IMR-90 (cell line): ENCODE measurements around the gene CEBPZ. TPM values are rescaled to one million over a fixed set of nuclear protein-coding genes. Genes with fewer than 3 reads are reported as not detected.

ENCODE experiments used
- ATAC-seq: fragments of 200-7000 bp; cut with Tn5 transposase; 2 replicates; pipeline ENCODE4 v1.9.1; 2020; ENCODE audit warnings: low read depth, mild to moderate bottlenecking, moderate library complexity
- BruUV-seq: library from RNA; stranded (reverse); fragments of 400-500 nt; replicated peaks from 2 replicates; lab custom pipeline; 2021; lab: Mats Ljungman, UMichigan
- CTCF ChIA-PET: fragments of 300-600 bp; formaldehyde crosslinking; extraction: SDS; loops from one replicate; lab custom pipeline; 2021; ENCODE audit warnings: antibody characterized with exemption; lab: Yijun Ruan, JAX
- POLR2A ChIA-PET: fragments of 300-600 bp; sonication (Branson Sonifier 250); formaldehyde crosslinking; loops from one replicate; lab custom pipeline; 2022; ENCODE audit warnings: antibody characterized with exemption; ENCODE audit not compliant: unreplicated experiment; lab: Charles Lee
- DNase-seq: peaks from one replicate; pipeline ENCODE4 v3.0.0; 2013
- H2AFZ ChIP-seq: replicated peaks from 2 replicates; pipeline ENCODE3; 2013; ENCODE audit warnings: low read length, mild to moderate bottlenecking; ENCODE audit not compliant: poor library complexity
- H2AK5ac ChIP-seq: 2 replicates; pipeline ENCODE4 v1.6.1; 2013; ENCODE audit warnings: low read depth, low read length, inconsistent platforms
- H2AK9ac ChIP-seq: replicated peaks from 2 replicates; pipeline ENCODE3; 2013; ENCODE audit warnings: mild to moderate bottlenecking, low read depth, low read length, moderate library complexity; ENCODE audit not compliant: poor library complexity
- H2BK120ac ChIP-seq: 2 replicates; pipeline ENCODE4 v1.6.1; 2013; ENCODE audit warnings: low read depth, low read length, inconsistent platforms
- H2BK15ac ChIP-seq: 3 replicates; pipeline ENCODE4 v1.6.1; 2013; ENCODE audit warnings: low read depth, low read length, inconsistent platforms
- H2BK20ac ChIP-seq: 2 replicates; pipeline ENCODE4 v1.6.1; 2013; ENCODE audit warnings: low read depth, mild to moderate bottlenecking, inconsistent platforms, low read length, moderate library complexity
- H2BK5ac ChIP-seq: 2 replicates; pipeline ENCODE4 v1.6.1; 2013; ENCODE audit warnings: mild to moderate bottlenecking, low read depth, low read length, inconsistent platforms; ENCODE audit not compliant: poor library complexity, severe bottlenecking
- H3K14ac ChIP-seq: replicated peaks from 2 replicates; pipeline ENCODE4 v1.6.1; 2013; ENCODE audit warnings: low read depth, low read length, inconsistent platforms
- H3K18ac ChIP-seq: 2 replicates; pipeline ENCODE4 v1.6.1; 2013; ENCODE audit warnings: low read depth, low read length, control low read depth
- H3K23ac ChIP-seq: 2 replicates; pipeline ENCODE4 v1.6.1; 2013; ENCODE audit warnings: low read depth, low read length, inconsistent platforms
- H3K27ac ChIP-seq: 2 replicates; pipeline ENCODE4 v1.5.1; 2013; ENCODE audit warnings: mild to moderate bottlenecking, control low read depth, low read length; ENCODE audit not compliant: insufficient read depth
- H3K27me3 ChIP-seq: 2 replicates; pipeline ENCODE4 v1.6.1; 2013; ENCODE audit warnings: low read length; ENCODE audit not compliant: control insufficient read depth, insufficient read depth
- H3K36me3 ChIP-seq: 2 replicates; pipeline ENCODE4 v1.6.1; 2013; ENCODE audit warnings: low read length, mixed read lengths; ENCODE audit not compliant: control insufficient read depth, insufficient read depth
- H3K4ac ChIP-seq: 2 replicates; pipeline ENCODE4 v1.6.1; 2013; ENCODE audit warnings: low read depth, low read length, inconsistent platforms
- H3K4me1 ChIP-seq: 2 replicates; pipeline ENCODE4 v1.6.1; 2013; ENCODE audit warnings: low read length, mixed read lengths; ENCODE audit not compliant: control insufficient read depth, insufficient read depth
- H3K4me2 ChIP-seq: 2 replicates; pipeline ENCODE4 v1.6.1; 2013; ENCODE audit warnings: low read depth, mild to moderate bottlenecking, control low read depth, low read length, moderate library complexity
- H3K4me3 ChIP-seq: 2 replicates; pipeline ENCODE4 v1.5.1; 2013; ENCODE audit warnings: low read depth, mild to moderate bottlenecking, control low read depth, low read length, moderate library complexity; ENCODE audit not compliant: insufficient read depth
- H3K56ac ChIP-seq: 2 replicates; pipeline ENCODE4 v1.6.1; 2013; ENCODE audit warnings: low read length, inconsistent platforms; ENCODE audit not compliant: insufficient read depth; ENCODE audit errors: extremely low read depth
- H3K79me1 ChIP-seq, 2 experiments: 2 replicates each; pipeline ENCODE4 v1.6.1; 2013; ENCODE audit warnings: low read length in 2 of 2, inconsistent platforms in 1 of 2, low read depth in 1 of 2
- H3K9ac ChIP-seq: 2 replicates; pipeline ENCODE4 v1.6.1; 2013; ENCODE audit warnings: low read depth, low read length, control low read depth
- H3K9me1 ChIP-seq: 2 replicates; pipeline ENCODE4 v1.6.1; 2013; ENCODE audit warnings: low read length, inconsistent platforms; ENCODE audit not compliant: insufficient read depth
- H3K9me3 ChIP-seq: 2 replicates; pipeline ENCODE4 v1.6.1; 2013; ENCODE audit warnings: low read length; ENCODE audit not compliant: control insufficient read depth, insufficient read depth
- H4K20me1 ChIP-seq: 2 replicates; pipeline ENCODE4 v1.6.1; 2013; ENCODE audit warnings: low read length, inconsistent platforms; ENCODE audit not compliant: insufficient read depth
- H4K5ac ChIP-seq: 2 replicates; pipeline ENCODE4 v1.6.1; 2013; ENCODE audit warnings: mild to moderate bottlenecking, low read depth, low read length, control low read depth
- H4K8ac ChIP-seq, 2 experiments: 2 replicates each; pipeline ENCODE4 v1.6.1; 2013; ENCODE audit warnings: low read depth in 2 of 2, low read length in 2 of 2, control low read depth in 1 of 2, inconsistent platforms in 1 of 2
- H4K91ac ChIP-seq: 2 replicates; pipeline ENCODE4 v1.6.1; 2013; ENCODE audit warnings: low read depth, low read length, inconsistent platforms; ENCODE audit not compliant: insufficient read depth
- BHLHE40 ChIP-seq: fragments of 150-350 bp; IDR thresholded peaks from 2 replicates; pipeline ENCODE4 v1.6.1; 2016; ENCODE audit warnings: mild to moderate bottlenecking, low read depth, low read length
- FOS ChIP-seq: fragments of 150-350 bp; IDR thresholded peaks from 2 replicates; pipeline ENCODE4 v1.6.1; 2016; ENCODE audit warnings: low read depth, low read length
- MAFK ChIP-seq: IDR thresholded peaks from 2 replicates; pipeline ENCODE4 v1.6.1; 2012; ENCODE audit warnings: low read depth, low read length, improper control_type of control experiment
- MAZ ChIP-seq: IDR thresholded peaks from 2 replicates; pipeline ENCODE4 v1.6.1; 2012; ENCODE audit warnings: low read depth, mild to moderate bottlenecking, low read length, improper control_type of control experiment, moderate library complexity, borderline replicate concordance
- POLR2A ChIP-seq: IDR thresholded peaks from 2 replicates; pipeline ENCODE4 v1.6.1; 2012; ENCODE audit warnings: mild to moderate bottlenecking, low read depth, low read length
- RAD21 ChIP-seq: IDR thresholded peaks from 2 replicates; pipeline ENCODE4 v1.6.1; 2012; ENCODE audit warnings: low read length, improper control_type of control experiment
- RCOR1 ChIP-seq: IDR thresholded peaks from 2 replicates; pipeline ENCODE4 v1.6.1; 2012; ENCODE audit warnings: mild to moderate bottlenecking, low read length, improper control_type of control experiment; ENCODE audit not compliant: insufficient replicate concordance
- RFX5 ChIP-seq: IDR thresholded peaks from 2 replicates; pipeline ENCODE4 v1.8.0; 2012; ENCODE audit warnings: low read depth, mild to moderate bottlenecking, low read length, moderate library complexity
- WGBS, 2 experiments: methylation state at CpG; one replicate each; pipeline versions ENCODE4 v1.1.5 to v1.1.7; 2013; ENCODE audit warnings: missing lambda C conversion rate in 2 of 2; ENCODE audit not compliant: insufficient read length in 1 of 2; ENCODE audit errors: extremely low coverage in 2 of 2; 5-methylcytosine and 5-hydroxymethylcytosine counted together
- dilution Hi-C: fragments of 300-500 bp; cut with HindIII; formaldehyde crosslinking; loops from one replicate; pipeline ENCODE4 v1.14.3; 2018; ENCODE audit warnings: low sequenced_read_pairs; ENCODE audit not compliant: unreplicated experiment
- in situ Hi-C: fragments of 300-500 bp; cut with MboI; formaldehyde crosslinking; loops from 3 replicates; pipeline ENCODE4 v1.14.3; 2019; ENCODE audit warnings: low sequenced_read_pairs, inconsistent platforms, mixed read lengths
- intact Hi-C: fragments of 100-400 bp; cut with micrococcal nuclease; formaldehyde crosslinking; loops from 2 replicates; pipeline ENCODE4 v1.10.0; 2022
- polyA plus RNA-seq, 3 experiments: library from polyadenylated mRNA; depleted of rRNA; stranded (reverse); fragments of >200 nt; gene quantifications; 2 replicates each; pipeline ENCODE4 v1.2.3, GENCODE V29; 2012; ENCODE audit warnings: low replicate concordance in 1 of 3
- total RNA-seq: library from RNA; depleted of rRNA; stranded (reverse); fragments of >200 nt; gene quantifications from 2 replicates; pipeline ENCODE4 v1.2.3, GENCODE V29; 2012
- TF ChIP-seq, protein P1 (sequence below): fragments of 150-350 bp; IDR thresholded peaks from 2 replicates; pipeline ENCODE4 v1.6.1; 2017; ENCODE audit warnings: mild to moderate bottlenecking, antibody characterized with exemption, low read length, low read depth
- TF ChIP-seq, protein P2 (sequence below): fragments of 150-350 bp; IDR thresholded peaks from 2 replicates; pipeline ENCODE4 v1.6.1; 2016; ENCODE audit warnings: low read depth, mild to moderate bottlenecking, low read length, moderate library complexity, borderline replicate concordance
- TF ChIP-seq, protein P3 (sequence below): conservative IDR thresholded peaks from 2 replicates; pipeline ENCODE4 v1.5.1; 2012; ENCODE audit warnings: mild to moderate bottlenecking, low read depth, low read length, improper control_type of control experiment

CEBPZ gene
- total and polyA plus RNA-seq, 2 of the 4 experiments (the other 2 are of a cell fraction): 9.4 to 33.3 TPM

DNA sequence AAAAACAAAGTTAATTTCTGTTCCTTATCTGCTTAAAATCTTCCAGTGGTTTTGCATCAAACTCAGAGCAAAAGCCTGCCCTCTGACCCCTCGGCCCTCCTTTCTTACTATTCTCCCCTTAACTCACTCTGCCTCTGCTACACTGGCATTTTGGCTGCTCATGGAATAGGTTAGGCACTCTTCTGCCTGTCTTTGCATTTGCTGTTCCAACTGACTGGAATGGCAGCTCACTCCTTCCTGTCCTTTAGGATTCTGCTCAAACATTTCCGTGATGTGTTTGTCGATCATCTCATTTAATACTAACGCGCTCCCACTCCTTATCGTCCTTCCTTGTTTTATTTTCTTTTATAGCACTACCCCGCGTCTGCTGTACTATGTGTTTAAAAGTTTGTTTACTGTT lies 815 bp downstream of the CEBPZ start:
- Histone ChIP-seq H3K4me1 (peaks cover 6% of the 10 kb centered on the region), H2BK5ac (peak overlapping the region; percentile 74), H4K20me1 (peaks cover 17% of the 10 kb centered on the region), H3K14ac (peak overlapping the region; percentile 91; the same call in 1 of the 2 replicates), H2AK9ac (peak overlapping the region; percentile 38), H4K8ac (peak overlapping the region in 1 of 2 experiments; percentile 6; a peak in 2 of 4 replicates), H3K79me1 (peaks cover 44 to 77% of the 10 kb centered on the region in 2 experiments), H3K36me3 (peaks cover 15% of the 10 kb centered on the region), H2BK15ac (no peak overlapping the region), H3K23ac (peak overlapping the region; percentile 87), H4K5ac (no peak overlapping the region), H2AK5ac (peak overlapping the region; percentile 63; the same call in 1 of the 2 replicates), H3K9ac (peak overlapping the region; percentile 80), H3K4me3 (peak overlapping the region; percentile 93), H2AFZ (peak overlapping the region; percentile 97), H3K4ac (peak overlapping the region; percentile 44; the same call in 1 of the 2 replicates), H3K27me3 (no peaks in the 10 kb centered on the region), H3K9me3 (no peaks in the 10 kb centered on the region), H3K56ac (peak overlapping the region; percentile 79), H2BK20ac (no peak overlapping the region), H4K91ac (no peak overlapping the region), H3K4me2 (peak overlapping the region; percentile 100), H3K9me1 (peaks cover 14% of the 10 kb centered on the region), H3K27ac (peak overlapping the region; percentile 25), H2BK120ac (no peak overlapping the region), H3K18ac (no peak overlapping the region)
- dilution Hi-C loops (no loop called here), in situ Hi-C loops (no loop called here), intact Hi-C loops (loop anchor here (2.0 kb wide), 1 partner anchor 88 kb away; no protein-coding TSS in a partner anchor)
- WGBS, 2 experiments: 33% methylated on average over 1 of the region's 8 CpGs; no CpG with 5 or more reads in 1 of the 2 experiments
- no peak for ATAC-seq
- CTCF ChIA-PET: no interaction called here
- POLR2A ChIA-PET: no interaction called here
- no peak for DNase-seq
- BruUV-seq: no TSS peak
- TF ChIP-seq RCOR1 (no peak), BHLHE40 (no peak), MAFK (no peak), RFX5 (no peak), FOS (no peak), POLR2A (no peak), MAZ (no peak), RAD21 (no peak)
- TF ChIP-seq, protein P1, sequence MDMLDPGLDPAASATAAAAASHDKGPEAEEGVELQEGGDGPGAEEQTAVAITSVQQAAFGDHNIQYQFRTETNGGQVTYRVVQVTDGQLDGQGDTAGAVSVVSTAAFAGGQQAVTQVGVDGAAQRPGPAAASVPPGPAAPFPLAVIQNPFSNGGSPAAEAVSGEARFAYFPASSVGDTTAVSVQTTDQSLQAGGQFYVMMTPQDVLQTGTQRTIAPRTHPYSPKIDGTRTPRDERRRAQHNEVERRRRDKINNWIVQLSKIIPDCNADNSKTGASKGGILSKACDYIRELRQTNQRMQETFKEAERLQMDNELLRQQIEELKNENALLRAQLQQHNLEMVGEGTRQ: no peak
- TF ChIP-seq, protein P2, sequence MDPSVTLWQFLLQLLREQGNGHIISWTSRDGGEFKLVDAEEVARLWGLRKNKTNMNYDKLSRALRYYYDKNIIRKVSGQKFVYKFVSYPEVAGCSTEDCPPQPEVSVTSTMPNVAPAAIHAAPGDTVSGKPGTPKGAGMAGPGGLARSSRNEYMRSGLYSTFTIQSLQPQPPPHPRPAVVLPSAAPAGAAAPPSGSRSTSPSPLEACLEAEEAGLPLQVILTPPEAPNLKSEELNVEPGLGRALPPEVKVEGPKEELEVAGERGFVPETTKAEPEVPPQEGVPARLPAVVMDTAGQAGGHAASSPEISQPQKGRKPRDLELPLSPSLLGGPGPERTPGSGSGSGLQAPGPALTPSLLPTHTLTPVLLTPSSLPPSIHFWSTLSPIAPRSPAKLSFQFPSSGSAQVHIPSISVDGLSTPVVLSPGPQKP: no peak
- TF ChIP-seq, protein P3, sequence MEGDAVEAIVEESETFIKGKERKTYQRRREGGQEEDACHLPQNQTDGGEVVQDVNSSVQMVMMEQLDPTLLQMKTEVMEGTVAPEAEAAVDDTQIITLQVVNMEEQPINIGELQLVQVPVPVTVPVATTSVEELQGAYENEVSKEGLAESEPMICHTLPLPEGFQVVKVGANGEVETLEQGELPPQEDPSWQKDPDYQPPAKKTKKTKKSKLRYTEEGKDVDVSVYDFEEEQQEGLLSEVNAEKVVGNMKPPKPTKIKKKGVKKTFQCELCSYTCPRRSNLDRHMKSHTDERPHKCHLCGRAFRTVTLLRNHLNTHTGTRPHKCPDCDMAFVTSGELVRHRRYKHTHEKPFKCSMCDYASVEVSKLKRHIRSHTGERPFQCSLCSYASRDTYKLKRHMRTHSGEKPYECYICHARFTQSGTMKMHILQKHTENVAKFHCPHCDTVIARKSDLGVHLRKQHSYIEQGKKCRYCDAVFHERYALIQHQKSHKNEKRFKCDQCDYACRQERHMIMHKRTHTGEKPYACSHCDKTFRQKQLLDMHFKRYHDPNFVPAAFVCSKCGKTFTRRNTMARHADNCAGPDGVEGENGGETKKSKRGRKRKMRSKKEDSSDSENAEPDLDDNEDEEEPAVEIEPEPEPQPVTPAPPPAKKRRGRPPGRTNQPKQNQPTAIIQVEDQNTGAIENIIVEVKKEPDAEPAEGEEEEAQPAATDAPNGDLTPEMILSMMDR: no peak
